ENCODE measurements around the gene TUSC1. TPM values are rescaled to one million over a fixed set of nuclear protein-coding genes. Genes with fewer than 3 reads are reported as not detected.
A peak's percentile ranks its signal among the peaks of the same experiment; 100 is the strongest.

Gene TUSC1
- total and polyA plus RNA-seq, 2 donors (not counting 3 experiments of a cell fraction or from before 2014, with no cell fraction given), result 9.5 to 12.1 TPM

DNA sequence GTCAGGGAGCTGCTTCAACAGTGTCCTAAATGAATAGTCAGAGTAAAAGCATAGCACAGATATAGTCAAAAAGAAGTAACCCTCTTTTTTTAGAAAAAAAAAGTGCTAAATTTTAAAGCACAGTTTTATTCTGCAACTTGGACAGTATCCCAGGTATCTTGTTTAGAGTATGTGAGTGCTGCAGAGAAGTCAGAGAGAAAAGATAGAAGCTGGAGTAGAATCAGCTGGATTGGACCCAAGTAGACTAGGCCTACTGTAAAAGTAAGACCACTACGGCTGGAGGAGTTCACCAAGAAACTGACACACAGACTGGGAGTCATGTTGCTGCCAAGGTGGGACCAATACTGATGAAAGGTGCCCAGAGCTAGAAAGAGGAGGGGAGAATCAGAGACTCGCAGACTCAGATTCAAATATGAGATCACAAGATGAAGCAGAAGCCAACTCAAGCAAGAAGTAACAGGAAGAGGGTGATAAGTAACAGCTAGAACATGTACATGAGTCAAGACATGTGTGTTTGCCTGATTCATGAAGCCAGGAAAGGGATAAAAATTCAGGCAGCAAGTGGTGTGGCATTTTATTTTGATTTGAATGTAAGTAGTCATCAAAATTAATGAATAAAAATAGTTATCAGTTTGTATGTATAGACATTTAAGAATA, 25.6 kb upstream of the TUSC1 start:
- BruUV-seq (replicated peaks), result no TSS peak
- Histone ChIP-seq H4K20me1 (replicated peaks; ENCODE audit: control insufficient read depth, extremely low read depth, insufficient read depth, low read length) (no peaks in the 10 kb centered on the region), H3K27me3 (ENCODE audit: control insufficient read depth in 2 of 2, insufficient read depth in 2 of 2, low read length in 2 of 2) (no peaks in the 10 kb centered on the region), H3K9me3 (replicated peaks; ENCODE audit: control insufficient read depth, insufficient read depth, low read length) (no peaks in the 10 kb centered on the region), H2AFZ (ENCODE audit: low read depth, low read length) (peak overlapping the region; percentile 33), H3K27ac (ENCODE audit: insufficient read depth, low read depth, low read length) (no peak overlapping the region), H3K36me3 (ENCODE audit: control insufficient read depth in 2 of 2, extremely low read depth in 1 of 2, insufficient read depth in 2 of 2, low read length in 2 of 2) (no peaks in the 10 kb centered on the region), H3K79me2 (ENCODE audit: control insufficient read depth, insufficient read depth, low read length) (no peaks in the 10 kb centered on the region), H3K4me2 (ENCODE audit: insufficient read depth, low read length) (no peak overlapping the region), H3K4me1 (ENCODE audit: control insufficient read depth, extremely low read depth, insufficient read depth, low read length) (peaks cover 3% of the 10 kb centered on the region), H3K4me3 (replicated peaks in 1 of 3; ENCODE audit: insufficient read depth in 1 of 3, low read depth in 1 of 3, low read length in 3 of 3) (no peak overlapping the region), H3K9ac (replicated peaks; ENCODE audit: extremely low read depth, insufficient read depth, low read length) (no peak overlapping the region), H3K9me1 (replicated peaks; ENCODE audit: control insufficient read depth, extremely low read depth, insufficient read depth, low read length) (no peaks in the 10 kb centered on the region)
- dilution Hi-C loops (cut with MboI; ENCODE audit: extremely low pct_ligation_motif_present, low sequenced_read_pairs) (no loop called here), intact Hi-C loops (cut with micrococcal nuclease) (no loop called here)
- DNase-seq (ENCODE audit: low read depth, low spot score), result no peak
- TF ChIP-seq EZH2 (IDR thresholded peaks at IDR 0.05; ENCODE audit: borderline replicate concordance, low read depth, low read length, severe bottlenecking) (no peak), MYC (IDR thresholded peaks at IDR 0.05; ENCODE audit: low read depth, low read length) (no peak), FOS (IDR thresholded peaks at IDR 0.05; ENCODE audit: borderline replicate concordance, insufficient read depth, low read length) (no peak), JUN (IDR thresholded peaks at IDR 0.05; ENCODE audit: borderline replicate concordance, insufficient read depth, insufficient read length, low read depth) (no peak), POLR2A (IDR thresholded peaks at IDR 0.05; ENCODE audit: low read depth, low read length) (no peak), GATA2 (IDR thresholded peaks at IDR 0.05; ENCODE audit: insufficient read depth, insufficient read length, low read depth, low read length) (no peak), POLR2AphosphoS5 (IDR thresholded peaks at IDR 0.05; ENCODE audit: insufficient read depth, low read depth, low read length) (no peak)
- TF ChIP-seq, protein P1, sequence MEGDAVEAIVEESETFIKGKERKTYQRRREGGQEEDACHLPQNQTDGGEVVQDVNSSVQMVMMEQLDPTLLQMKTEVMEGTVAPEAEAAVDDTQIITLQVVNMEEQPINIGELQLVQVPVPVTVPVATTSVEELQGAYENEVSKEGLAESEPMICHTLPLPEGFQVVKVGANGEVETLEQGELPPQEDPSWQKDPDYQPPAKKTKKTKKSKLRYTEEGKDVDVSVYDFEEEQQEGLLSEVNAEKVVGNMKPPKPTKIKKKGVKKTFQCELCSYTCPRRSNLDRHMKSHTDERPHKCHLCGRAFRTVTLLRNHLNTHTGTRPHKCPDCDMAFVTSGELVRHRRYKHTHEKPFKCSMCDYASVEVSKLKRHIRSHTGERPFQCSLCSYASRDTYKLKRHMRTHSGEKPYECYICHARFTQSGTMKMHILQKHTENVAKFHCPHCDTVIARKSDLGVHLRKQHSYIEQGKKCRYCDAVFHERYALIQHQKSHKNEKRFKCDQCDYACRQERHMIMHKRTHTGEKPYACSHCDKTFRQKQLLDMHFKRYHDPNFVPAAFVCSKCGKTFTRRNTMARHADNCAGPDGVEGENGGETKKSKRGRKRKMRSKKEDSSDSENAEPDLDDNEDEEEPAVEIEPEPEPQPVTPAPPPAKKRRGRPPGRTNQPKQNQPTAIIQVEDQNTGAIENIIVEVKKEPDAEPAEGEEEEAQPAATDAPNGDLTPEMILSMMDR (IDR thresholded peaks at IDR 0.05; ENCODE audit: extremely low read depth in 1 of 2, insufficient read depth in 1 of 2, low read depth in 1 of 2, low read length in 2 of 2), result no peak
- TF ChIP-seq, protein P2, sequence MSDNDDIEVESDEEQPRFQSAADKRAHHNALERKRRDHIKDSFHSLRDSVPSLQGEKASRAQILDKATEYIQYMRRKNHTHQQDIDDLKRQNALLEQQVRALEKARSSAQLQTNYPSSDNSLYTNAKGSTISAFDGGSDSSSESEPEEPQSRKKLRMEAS (IDR thresholded peaks at IDR 0.05; ENCODE audit: insufficient read depth, insufficient read length), result no peak
- ChIA-PET CTCF (interaction anchor here (0.9 kb wide), 1 partner anchor 16 kb away, joined by 3 read pairs; no protein-coding TSS in a partner anchor), POLR2A (no interaction called here)
- no peak for FAIRE-seq

Measured in endothelial cell of umbilical vein (primary cell).